GM12875 (cell line): ENCODE results near the gene HPCAL1.

Experiments used
- H3K4me3 ChIP-seq: one replicate; pipeline ENCODE4 v1.5.1; 2011; ENCODE audit warnings: low read depth, low read length, control low read depth
- TF ChIP-seq, protein P1 (sequence below): IDR thresholded peaks from 2 replicates; pipeline ENCODE4 v1.5.1; 2011; ENCODE audit warnings: low read depth, mild to moderate bottlenecking, control low read depth, inconsistent platforms, low read length, moderate library complexity, borderline replicate concordance; ENCODE audit not compliant: insufficient read depth

Gene HPCAL1

DNA sequence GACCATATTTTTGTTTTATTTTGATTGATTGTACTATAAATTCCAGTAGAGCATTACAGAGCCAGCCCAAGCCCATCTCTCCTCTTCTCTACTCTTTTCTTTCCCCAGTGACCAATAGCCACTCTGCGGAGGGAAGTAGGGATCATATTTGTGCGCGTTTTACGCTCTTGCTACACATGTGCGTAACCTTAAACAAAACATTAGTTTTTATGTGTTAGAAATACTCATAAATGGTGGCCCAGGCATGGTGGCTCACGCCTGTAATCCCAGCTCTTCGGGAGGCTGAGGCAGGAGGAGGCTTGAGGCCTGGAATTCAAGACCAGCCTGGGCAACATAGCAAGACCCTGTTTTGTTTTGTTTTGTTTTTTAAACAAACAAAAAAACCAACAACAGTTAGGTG is 31.3 kb downstream of the HPCAL1 start:
- TF ChIP-seq, protein P1, sequence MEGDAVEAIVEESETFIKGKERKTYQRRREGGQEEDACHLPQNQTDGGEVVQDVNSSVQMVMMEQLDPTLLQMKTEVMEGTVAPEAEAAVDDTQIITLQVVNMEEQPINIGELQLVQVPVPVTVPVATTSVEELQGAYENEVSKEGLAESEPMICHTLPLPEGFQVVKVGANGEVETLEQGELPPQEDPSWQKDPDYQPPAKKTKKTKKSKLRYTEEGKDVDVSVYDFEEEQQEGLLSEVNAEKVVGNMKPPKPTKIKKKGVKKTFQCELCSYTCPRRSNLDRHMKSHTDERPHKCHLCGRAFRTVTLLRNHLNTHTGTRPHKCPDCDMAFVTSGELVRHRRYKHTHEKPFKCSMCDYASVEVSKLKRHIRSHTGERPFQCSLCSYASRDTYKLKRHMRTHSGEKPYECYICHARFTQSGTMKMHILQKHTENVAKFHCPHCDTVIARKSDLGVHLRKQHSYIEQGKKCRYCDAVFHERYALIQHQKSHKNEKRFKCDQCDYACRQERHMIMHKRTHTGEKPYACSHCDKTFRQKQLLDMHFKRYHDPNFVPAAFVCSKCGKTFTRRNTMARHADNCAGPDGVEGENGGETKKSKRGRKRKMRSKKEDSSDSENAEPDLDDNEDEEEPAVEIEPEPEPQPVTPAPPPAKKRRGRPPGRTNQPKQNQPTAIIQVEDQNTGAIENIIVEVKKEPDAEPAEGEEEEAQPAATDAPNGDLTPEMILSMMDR = no peak
- no peak overlapping the region for H3K4me3 ChIP-seq

DNA sequence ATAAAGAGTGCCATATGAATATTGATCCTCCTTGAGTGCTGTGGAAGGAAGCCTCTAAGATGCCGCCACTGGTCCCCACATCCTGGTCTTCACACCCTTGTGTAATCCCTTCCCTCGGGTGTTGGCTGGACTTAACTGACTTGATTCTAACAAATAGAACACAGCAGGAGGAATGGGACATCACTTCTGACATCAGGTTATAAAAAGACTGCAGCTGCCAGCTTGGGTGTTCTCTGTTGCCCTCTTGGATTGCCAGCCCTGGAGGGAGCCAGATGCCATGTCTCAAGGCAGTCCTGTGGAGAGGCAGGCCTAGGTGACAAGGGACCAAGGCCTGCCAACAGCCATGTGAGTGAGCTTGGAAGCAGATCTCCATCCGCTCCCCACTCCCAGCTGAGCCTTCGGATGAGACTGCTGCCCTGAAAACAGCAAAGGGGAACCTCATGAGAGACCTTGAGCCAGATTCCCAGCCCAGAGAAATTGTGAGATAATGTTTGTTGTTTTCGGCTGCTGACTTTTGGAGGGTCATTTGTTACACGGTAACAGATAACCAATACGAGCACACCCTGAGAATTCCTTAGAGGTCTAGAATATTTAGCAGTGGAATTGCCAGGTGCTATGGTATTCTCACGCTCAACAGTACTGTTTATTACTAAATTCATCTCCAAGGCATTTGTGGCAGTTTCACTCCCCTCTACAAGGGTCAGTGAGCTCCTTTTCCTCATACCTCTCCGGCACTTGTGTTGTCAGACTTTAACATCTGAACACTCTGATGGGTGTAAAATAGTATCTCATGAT is 32.5 kb downstream of the HPCAL1 start:
- TF ChIP-seq, protein P1 = no peak
- H3K4me3 ChIP-seq = no peak overlapping the region

DNA sequence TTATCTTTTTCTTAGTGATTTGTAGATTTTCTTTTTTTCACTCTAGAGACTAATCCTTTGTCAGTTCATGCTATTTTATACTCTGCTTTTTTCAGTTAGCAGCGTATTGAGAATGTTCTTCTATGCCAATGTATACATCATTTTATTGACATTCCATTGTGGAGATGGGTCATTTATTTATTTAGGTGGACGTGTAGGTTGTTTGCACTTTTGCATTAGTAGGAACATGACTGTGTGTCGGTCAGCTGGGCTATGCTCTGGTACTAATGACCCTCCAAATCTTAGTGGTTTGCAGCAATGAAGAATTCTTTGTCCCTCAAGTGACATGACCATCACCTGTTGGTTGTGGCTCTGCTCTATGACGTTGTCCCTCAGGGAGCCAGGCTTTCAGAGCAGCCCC is 33.6 kb downstream of the HPCAL1 start:
- TF ChIP-seq, protein P1 = no peak
- no peak overlapping the region for H3K4me3 ChIP-seq

DNA sequence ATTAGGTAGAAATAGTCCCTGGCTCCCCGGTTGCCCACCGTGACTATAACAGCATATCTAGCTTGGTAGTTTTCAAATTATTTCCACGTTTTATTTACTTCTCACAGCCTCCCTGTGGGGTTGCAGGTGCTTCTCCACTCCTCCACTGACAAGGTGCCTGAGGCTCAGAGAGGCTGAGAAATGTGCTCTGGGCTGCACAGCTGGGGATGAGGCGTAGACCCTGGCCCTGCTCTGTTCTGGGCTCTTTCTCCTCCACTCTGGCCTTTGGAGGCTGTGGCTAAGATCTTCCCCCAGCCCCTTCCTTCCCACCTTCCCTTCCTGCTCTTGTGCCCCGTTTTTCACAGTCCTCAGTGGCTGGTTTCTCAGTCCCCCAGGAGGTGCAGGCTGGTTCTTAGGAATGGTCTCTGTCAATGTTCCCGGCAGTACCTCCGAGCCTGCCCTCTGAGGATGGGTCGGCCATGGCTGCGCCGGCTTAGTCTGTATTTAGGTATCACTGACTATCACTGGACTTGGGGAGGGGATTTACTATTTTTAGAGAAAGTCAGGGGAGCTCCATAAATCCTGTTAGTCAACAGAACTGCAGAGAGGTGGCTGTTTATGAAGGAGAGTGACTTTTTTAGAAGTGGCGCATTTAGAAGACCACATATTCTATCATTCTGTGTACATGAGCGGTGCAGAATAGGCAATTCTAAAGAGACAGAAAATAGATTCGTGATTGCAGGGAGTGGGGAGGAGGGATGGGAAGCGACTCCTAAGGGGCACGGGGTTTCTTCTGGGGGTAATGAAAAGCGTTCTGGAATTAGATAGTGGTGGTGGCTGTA is 35.0 kb downstream of the HPCAL1 start:
- TF ChIP-seq, protein P1 = no peak
- H3K4me3 ChIP-seq = no peak overlapping the region

DNA sequence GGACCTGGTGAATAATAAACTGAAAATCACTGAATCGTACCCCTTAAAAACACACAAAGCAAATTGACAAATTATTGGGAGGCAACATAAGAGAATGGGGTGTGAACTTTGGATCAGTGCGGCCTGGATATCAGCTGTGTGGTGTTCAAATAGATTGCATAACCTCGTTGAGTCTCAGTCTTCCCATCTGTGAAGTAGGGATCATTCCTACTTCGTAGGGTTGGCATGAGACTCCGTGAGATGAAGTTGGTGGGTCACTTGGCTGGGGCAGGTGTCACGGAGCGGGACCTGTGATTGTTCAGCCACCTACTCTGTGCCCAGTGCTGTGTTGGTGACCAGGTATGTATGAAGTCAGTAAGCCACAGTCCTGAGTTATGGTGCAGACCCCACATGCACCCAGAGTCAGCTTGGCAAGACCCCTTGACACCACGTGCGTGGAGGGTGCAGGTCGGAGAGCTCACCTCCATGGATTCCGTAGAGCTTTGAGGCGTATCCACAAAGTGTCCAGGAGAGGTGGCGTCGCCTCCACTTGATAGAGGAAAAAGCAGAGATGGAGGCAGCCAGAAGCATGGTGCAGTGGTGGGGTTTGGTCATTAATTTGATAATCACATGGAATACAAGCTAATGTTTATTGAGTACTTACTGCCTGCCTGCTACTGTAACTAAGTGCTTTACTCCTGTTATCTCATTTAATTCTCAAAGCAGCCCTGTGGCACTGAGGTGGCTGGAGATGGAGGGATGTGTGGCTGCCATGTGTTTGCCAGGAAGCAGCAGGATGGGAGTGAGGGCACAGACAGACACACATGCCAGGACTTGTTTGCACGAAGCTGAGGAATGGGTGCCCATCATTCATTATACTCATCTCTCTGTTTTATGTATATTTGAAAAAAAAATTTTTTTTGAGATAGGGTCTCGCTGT is 35.8 kb downstream of the HPCAL1 start:
- no peak overlapping the region for H3K4me3 ChIP-seq
- TF ChIP-seq, protein P1 = no peak

DNA sequence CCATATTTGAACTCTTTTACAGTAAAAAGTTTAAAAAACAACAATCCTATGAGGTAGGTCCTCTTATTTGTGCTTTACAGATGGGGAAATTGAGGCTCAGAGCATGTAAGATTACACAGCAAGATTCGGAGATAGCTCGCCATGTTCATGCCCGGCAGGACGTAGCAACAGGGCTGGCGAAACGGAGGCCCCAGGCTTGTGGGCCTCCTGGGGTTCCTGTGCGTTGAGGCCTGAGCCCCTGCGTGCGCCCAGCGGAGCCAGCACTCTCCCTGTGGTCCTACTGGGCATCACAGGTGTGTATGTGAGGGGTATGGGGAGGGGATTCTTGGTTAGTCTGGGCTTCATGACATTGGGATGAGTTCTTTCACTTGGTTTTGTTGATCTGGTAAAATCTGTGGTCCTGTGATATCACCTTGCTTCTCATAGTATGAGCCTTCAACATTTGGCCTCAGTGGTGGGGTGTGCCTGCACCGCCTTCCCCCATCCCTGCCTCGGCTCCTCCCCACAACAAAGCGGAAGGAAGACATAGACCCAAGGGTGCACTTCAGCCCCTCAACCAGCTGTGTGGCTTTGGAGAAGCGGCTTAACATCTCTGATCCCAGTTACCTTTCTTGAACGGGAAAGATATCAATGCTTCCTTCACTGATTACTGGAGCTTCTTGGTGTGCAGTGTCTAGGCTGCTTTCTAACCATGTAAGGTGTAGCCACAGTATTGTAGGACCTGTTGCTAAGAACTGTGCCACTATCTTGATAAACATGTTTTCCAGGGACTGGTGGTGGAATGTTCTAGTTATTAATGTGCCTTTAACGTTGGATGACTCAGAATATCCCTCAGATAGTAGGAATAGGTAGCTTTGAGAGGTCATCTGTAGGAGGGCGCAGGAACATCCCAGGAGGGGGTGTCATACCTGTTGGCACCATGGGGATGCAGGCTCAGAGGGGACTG is 37.2 kb downstream of the HPCAL1 start:
- TF ChIP-seq, protein P1 = no peak

More for the DNA sequence above, 37.2 kb downstream of the HPCAL1 start:
- H3K4me3 ChIP-seq = no peak overlapping the region
